Chondrocyte (in vitro differentiated cells): ENCODE measurements around the gene ANKHD1. TPM values are rescaled to one million over a fixed set of nuclear protein-coding genes. Genes with fewer than 3 reads are reported as not detected.

Source experiments
- DNase-seq: peaks from one replicate; pipeline ENCODE4 v3.0.0; 2021; ENCODE audit warnings: mixed read lengths, low spot score
- H3K27ac Mint-ChIP-seq: one replicate; pipeline ENCODE4 v1.8.0; 2021; ENCODE audit warnings: mild to moderate bottlenecking, moderate library complexity, mixed read lengths; ENCODE audit not compliant: unreplicated experiment
- H3K27me3 Mint-ChIP-seq: 2 replicates; pipeline ENCODE4 v1.8.0; 2021; ENCODE audit warnings: low read depth, mixed read lengths
- H3K36me3 Mint-ChIP-seq: 2 replicates; pipeline ENCODE4 v1.8.0; 2021; ENCODE audit warnings: low read depth, mixed read lengths
- H3K4me1 Mint-ChIP-seq: 2 replicates; pipeline ENCODE4 v1.8.0; 2021; ENCODE audit warnings: low read depth, mild to moderate bottlenecking, mixed read lengths
- H3K4me3 Mint-ChIP-seq: one replicate; pipeline ENCODE4 v1.8.0; 2021; ENCODE audit warnings: mild to moderate bottlenecking, moderate library complexity, mixed read lengths; ENCODE audit not compliant: unreplicated experiment
- H3K9me3 Mint-ChIP-seq: 2 replicates; pipeline ENCODE4 v1.8.0; 2021; ENCODE audit warnings: low read depth, mixed read lengths
- CTCF ChIP-seq: fragments of 200-600 bp; sonication (generic); IDR thresholded peaks from 2 replicates; pipeline ENCODE4 v1.5.0; 2021; ENCODE audit warnings: antibody characterized with exemption, mild to moderate bottlenecking, moderate library complexity
- total RNA-seq: library from RNA; stranded (reverse); gene quantifications from 3 replicates; pipeline ENCODE4 v1.2.1, GENCODE V29; 2021

ANKHD1 gene
- total RNA-seq, 1 donor from 2014 or later: 61.4 TPM

- no peaks in the 10 kb centered on the region for H3K4me1 Mint-ChIP-seq
- H3K4me3 Mint-ChIP-seq: no peak overlapping the region
- H3K27ac Mint-ChIP-seq: no peak overlapping the region
- H3K27me3 Mint-ChIP-seq: no peaks in the 10 kb centered on the region
- H3K36me3 Mint-ChIP-seq: peaks cover 14% of the 10 kb centered on the region
- no peak for TF ChIP-seq CTCF
- no peak for DNase-seq
- no peaks in the 10 kb centered on the region for H3K9me3 Mint-ChIP-seq
Measured at GRCh38 chr5:140497897-140498296, 96.3 kb downstream of the ANKHD1 start.

- no peak for TF ChIP-seq CTCF
- Mint-ChIP-seq H3K27ac (no peak overlapping the region), H3K4me3 (no peak overlapping the region), H3K36me3 (peaks cover 14% of the 10 kb centered on the region), H3K4me1 (no peaks in the 10 kb centered on the region), H3K27me3 (no peaks in the 10 kb centered on the region), H3K9me3 (no peaks in the 10 kb centered on the region)
- no peak for DNase-seq
Measured at GRCh38 chr5:140498591-140498990, 97.0 kb downstream of the ANKHD1 start.

GRCh38 chr5:140502834-140503233, 101.2 kb downstream of the ANKHD1 start:
- Mint-ChIP-seq H3K27ac (no peak overlapping the region), H3K9me3 (no peaks in the 10 kb centered on the region), H3K4me3 (no peak overlapping the region), H3K4me1 (no peaks in the 10 kb centered on the region), H3K36me3 (peaks cover 9% of the 10 kb centered on the region), H3K27me3 (no peaks in the 10 kb centered on the region)
- no peak for TF ChIP-seq CTCF
- DNase-seq: no peak

GRCh38 chr5:140509898-140510297, 108.3 kb downstream of the ANKHD1 start:
- H3K4me1 Mint-ChIP-seq: no peaks in the 10 kb centered on the region
- no peaks in the 10 kb centered on the region for H3K9me3 Mint-ChIP-seq
- no peak overlapping the region for H3K4me3 Mint-ChIP-seq
- no peak for DNase-seq
- TF ChIP-seq CTCF: no peak
- H3K27me3 Mint-ChIP-seq: no peaks in the 10 kb centered on the region
- no peak overlapping the region for H3K27ac Mint-ChIP-seq
- peaks cover 25% of the 10 kb centered on the region for H3K36me3 Mint-ChIP-seq

GRCh38 chr5:140513124-140513523, 111.5 kb downstream of the ANKHD1 start:
- Mint-ChIP-seq H3K27me3 (no peaks in the 10 kb centered on the region), H3K27ac (no peak overlapping the region), H3K36me3 (peaks cover 30% of the 10 kb centered on the region), H3K9me3 (no peaks in the 10 kb centered on the region), H3K4me1 (no peaks in the 10 kb centered on the region), H3K4me3 (no peak overlapping the region)
- no peak for DNase-seq
- TF ChIP-seq CTCF: no peak
